ENCODE data around the gene OR5AC2.

Gene OR5AC2

DNA sequence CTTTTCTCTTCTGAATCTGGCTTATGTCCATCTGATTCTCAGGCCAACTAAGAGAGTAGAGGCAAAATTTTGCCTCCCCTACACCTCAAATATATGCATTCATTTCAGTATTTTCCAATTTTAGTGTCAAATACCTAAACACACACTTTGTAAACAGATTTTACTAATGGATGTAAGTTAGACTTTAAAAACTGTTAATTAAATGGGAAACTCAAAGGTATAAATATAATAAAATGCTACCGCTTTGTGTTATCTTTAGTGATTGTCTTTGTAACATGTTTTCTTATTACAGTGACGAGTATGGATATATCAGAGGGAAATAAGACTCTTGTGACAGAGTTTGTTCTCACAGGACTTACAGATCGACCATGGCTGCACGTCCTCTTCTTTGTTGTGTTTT, at the start of gene OR5AC2:
OR5AC2 (plus strand) TSS at position 301 of the 400 bp plus-strand sequence; CDS start at position 301, 0 bp downstream.
- Mint-ChIP-seq H3K4me1 (ENCODE audit: low read depth) (no peaks in the 10 kb centered on the region), H3K4me3 (no peak within 1 kb of the TSS), H3K27me3 (peaks cover 5% of the 10 kb centered on the region), H3K27ac (no peak within 1 kb of the TSS), H3K9me3 (ENCODE audit: low read depth) (no peaks in the 10 kb centered on the region), H3K36me3 (no peaks in the 10 kb centered on the region)

DNA sequence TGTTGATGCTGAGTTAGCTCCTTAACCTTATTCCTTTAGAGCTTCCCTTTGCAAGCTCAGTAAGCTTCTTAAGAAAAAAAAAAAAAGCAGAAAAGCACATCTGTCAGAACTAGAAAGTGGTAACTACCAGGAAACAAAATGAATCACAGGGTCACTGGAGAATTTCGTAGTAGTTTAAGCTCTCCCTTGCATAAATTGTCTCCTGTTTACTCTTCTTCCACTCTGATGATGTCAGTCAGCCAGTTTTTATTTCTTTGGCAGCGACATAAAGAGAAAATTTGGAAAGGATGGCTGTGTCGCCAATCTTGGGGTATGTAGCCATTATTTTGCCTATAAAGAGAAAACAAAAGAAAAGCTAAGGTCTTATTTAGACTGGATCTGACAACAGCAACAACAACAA, 48.7 kb upstream of the OR5AC2 start:
- H3K4me1 Mint-ChIP-seq (ENCODE audit: low read depth), result peaks cover 5% of the 10 kb centered on the region
- no peaks in the 10 kb centered on the region for H3K36me3 Mint-ChIP-seq
- H3K9me3 Mint-ChIP-seq (ENCODE audit: low read depth), result peaks cover 9% of the 10 kb centered on the region
- peaks cover 15% of the 10 kb centered on the region for H3K27me3 Mint-ChIP-seq
- no peak overlapping the region for H3K27ac Mint-ChIP-seq
- no peak overlapping the region for H3K4me3 Mint-ChIP-seq

DNA sequence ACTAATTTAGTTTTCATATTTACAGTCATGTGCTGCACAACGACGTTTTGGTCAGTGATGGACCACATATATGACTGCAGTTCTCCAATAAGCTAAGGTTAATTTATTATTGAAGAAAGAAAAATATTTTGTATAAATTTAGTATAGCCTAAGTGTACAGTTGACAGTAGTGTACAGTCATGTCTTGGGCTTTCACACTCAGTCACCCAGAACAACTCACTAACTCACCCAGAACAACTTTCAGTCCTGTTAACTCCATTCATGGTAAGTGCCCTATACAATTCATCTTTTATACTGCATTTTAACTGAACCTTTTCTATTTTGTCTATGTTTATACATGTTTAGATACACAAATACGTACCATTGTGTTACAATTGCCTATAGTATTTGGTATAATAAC, 48.1 kb upstream of the OR5AC2 start:
- Mint-ChIP-seq H3K27me3 (peaks cover 16% of the 10 kb centered on the region), H3K9me3 (ENCODE audit: low read depth) (peaks cover 9% of the 10 kb centered on the region), H3K4me1 (ENCODE audit: low read depth) (peaks cover 5% of the 10 kb centered on the region), H3K4me3 (no peak overlapping the region), H3K27ac (peak overlapping the region; percentile 86), H3K36me3 (no peaks in the 10 kb centered on the region)

DNA sequence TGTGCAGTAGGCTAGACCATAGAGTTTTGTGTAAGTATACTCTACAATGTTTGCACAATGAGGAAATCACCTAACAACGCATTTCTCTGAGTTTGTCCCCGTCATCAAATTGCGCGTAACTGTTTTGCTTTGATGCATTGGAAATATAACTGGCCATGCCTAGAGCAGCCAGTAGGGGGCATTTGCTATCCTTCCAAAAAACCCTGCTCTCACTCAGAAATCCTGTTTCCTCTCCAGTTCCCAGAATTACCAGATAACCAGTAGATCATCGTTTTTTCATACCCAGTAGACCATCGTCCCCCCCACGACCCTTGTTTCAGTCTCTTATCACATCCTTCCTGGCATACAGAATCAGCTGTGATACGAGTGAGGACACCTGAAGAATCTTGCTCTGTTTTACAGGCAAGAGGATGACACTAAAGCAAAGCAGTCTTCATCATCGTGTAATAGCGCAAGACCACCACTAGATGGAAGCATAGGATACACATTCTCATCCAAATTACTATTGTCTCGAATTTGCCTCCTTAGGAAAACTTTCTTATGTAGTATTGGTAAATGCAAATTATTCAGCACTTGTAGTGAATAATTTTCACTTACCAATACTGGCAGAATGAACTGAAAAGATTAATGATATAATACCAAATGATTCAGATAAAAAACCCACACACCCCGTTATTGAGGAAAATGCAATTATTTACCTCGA, 47.5 kb upstream of the OR5AC2 start:
- Mint-ChIP-seq H3K9me3 (ENCODE audit: low read depth) (peaks cover 9% of the 10 kb centered on the region), H3K36me3 (no peaks in the 10 kb centered on the region), H3K27me3 (peaks cover 13% of the 10 kb centered on the region), H3K27ac (peak overlapping the region; percentile 86), H3K4me1 (ENCODE audit: low read depth) (peaks cover 5% of the 10 kb centered on the region), H3K4me3 (peak overlapping the region; percentile 87)

- Mint-ChIP-seq H3K4me3 (no peak overlapping the region), H3K9me3 (ENCODE audit: low read depth) (peaks cover 9% of the 10 kb centered on the region), H3K4me1 (ENCODE audit: low read depth) (peaks cover 5% of the 10 kb centered on the region), H3K27me3 (peaks cover 15% of the 10 kb centered on the region), H3K36me3 (no peaks in the 10 kb centered on the region), H3K27ac (no peak overlapping the region)
These were observed 45.6 kb upstream of the OR5AC2 start for GRCh38 chr3:98041350-98041749.

DNA sequence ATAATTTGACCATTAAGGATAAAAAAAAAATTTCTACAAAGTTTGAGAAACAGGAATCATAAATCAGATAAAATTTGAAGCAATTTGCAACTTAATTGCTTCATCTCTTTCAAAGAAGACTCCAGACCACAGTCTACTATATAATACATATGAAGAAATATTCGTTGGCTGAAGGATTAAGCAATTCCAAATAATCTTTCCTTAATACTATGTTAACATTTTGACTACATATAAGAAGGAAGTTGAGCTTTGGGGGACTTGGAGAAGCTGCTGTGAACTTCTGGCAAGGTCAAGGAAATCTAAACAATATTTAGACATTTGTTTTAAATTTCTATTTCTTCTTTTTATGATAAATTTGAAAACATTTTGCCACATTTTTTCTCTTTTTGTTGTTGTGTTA, 38.4 kb upstream of the OR5AC2 start:
- Mint-ChIP-seq H3K4me1 (ENCODE audit: low read depth) (no peaks in the 10 kb centered on the region), H3K27me3 (peaks cover 9% of the 10 kb centered on the region), H3K27ac (no peak overlapping the region), H3K4me3 (no peak overlapping the region), H3K9me3 (ENCODE audit: low read depth) (no peaks in the 10 kb centered on the region), H3K36me3 (no peaks in the 10 kb centered on the region)

- Mint-ChIP-seq H3K27ac (no peak overlapping the region), H3K9me3 (ENCODE audit: low read depth) (no peaks in the 10 kb centered on the region), H3K4me1 (ENCODE audit: low read depth) (no peaks in the 10 kb centered on the region), H3K36me3 (no peaks in the 10 kb centered on the region), H3K4me3 (no peak overlapping the region), H3K27me3 (peaks cover 7% of the 10 kb centered on the region)
These were observed 37.7 kb upstream of the OR5AC2 start for GRCh38 chr3:98049271-98049670.

GRCh38 chr3:98056035-98056434, 30.9 kb upstream of the OR5AC2 start:
- Mint-ChIP-seq H3K27me3 (peaks cover 14% of the 10 kb centered on the region), H3K4me1 (ENCODE audit: low read depth) (no peaks in the 10 kb centered on the region), H3K36me3 (no peaks in the 10 kb centered on the region), H3K4me3 (no peak overlapping the region), H3K27ac (no peak overlapping the region), H3K9me3 (ENCODE audit: low read depth) (no peaks in the 10 kb centered on the region)

GRCh38 chr3:98057631-98058030, 29.3 kb upstream of the OR5AC2 start:
- no peak overlapping the region for H3K27ac Mint-ChIP-seq
- H3K4me1 Mint-ChIP-seq (ENCODE audit: low read depth), result no peaks in the 10 kb centered on the region
- no peak overlapping the region for H3K4me3 Mint-ChIP-seq
- H3K27me3 Mint-ChIP-seq, result peaks cover 11% of the 10 kb centered on the region
- no peaks in the 10 kb centered on the region for H3K36me3 Mint-ChIP-seq
- no peaks in the 10 kb centered on the region for H3K9me3 Mint-ChIP-seq (ENCODE audit: low read depth)

DNA sequence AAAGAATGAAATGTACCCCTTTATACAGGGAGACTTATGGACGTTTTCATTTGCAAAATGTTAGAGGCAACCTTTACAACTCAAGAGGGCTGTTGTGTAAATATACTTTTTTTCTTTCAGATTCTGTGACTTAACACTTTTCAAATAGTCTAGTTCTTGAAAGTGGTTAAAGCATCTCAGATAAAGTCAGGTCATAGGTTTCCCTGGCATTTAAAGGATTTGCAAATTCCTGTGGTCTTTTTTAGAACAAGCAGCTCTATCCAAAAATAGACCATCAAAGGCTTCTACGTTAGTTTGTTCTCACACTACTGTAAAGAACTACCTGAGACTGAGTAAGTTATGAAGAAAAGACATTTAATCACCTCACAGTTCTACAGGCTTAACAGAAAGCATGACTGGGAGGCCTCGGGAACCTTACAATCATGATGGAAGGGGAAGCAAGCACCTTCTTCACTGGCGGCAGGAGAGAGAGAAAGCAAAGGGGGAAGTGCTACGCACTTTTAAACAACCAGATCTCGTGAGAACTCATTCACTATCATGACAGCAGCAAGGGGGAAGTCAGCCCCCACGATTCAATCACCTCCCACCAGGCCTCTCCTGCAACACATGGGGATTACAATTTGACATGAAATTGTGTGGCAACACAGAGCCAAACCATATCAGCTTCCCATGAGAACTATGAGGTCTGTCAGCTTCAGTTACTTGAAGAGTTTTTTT, 28.6 kb upstream of the OR5AC2 start:
- no peaks in the 10 kb centered on the region for H3K36me3 Mint-ChIP-seq
- no peak overlapping the region for H3K27ac Mint-ChIP-seq
- H3K9me3 Mint-ChIP-seq (ENCODE audit: low read depth), result no peaks in the 10 kb centered on the region
- peaks cover 11% of the 10 kb centered on the region for H3K27me3 Mint-ChIP-seq
- H3K4me3 Mint-ChIP-seq, result no peak overlapping the region
- H3K4me1 Mint-ChIP-seq (ENCODE audit: low read depth), result no peaks in the 10 kb centered on the region

GRCh38 chr3:98068824-98069223, 18.1 kb upstream of the OR5AC2 start:
- Mint-ChIP-seq H3K4me1 (ENCODE audit: low read depth) (no peaks in the 10 kb centered on the region), H3K27ac (no peak overlapping the region), H3K4me3 (no peak overlapping the region), H3K36me3 (no peaks in the 10 kb centered on the region), H3K27me3 (peaks cover 3% of the 10 kb centered on the region), H3K9me3 (ENCODE audit: low read depth) (no peaks in the 10 kb centered on the region)

- Mint-ChIP-seq H3K4me1 (ENCODE audit: low read depth) (no peaks in the 10 kb centered on the region), H3K27me3 (no peaks in the 10 kb centered on the region), H3K36me3 (no peaks in the 10 kb centered on the region), H3K4me3 (no peak overlapping the region), H3K27ac (no peak overlapping the region), H3K9me3 (ENCODE audit: low read depth) (no peaks in the 10 kb centered on the region)
These were observed 16.1 kb upstream of the OR5AC2 start for GRCh38 chr3:98070840-98071239.

GRCh38 chr3:98073486-98073885, 13.5 kb upstream of the OR5AC2 start:
- no peaks in the 10 kb centered on the region for H3K9me3 Mint-ChIP-seq (ENCODE audit: low read depth)
- H3K36me3 Mint-ChIP-seq, result no peaks in the 10 kb centered on the region
- H3K4me3 Mint-ChIP-seq, result no peak overlapping the region
- H3K27ac Mint-ChIP-seq, result no peak overlapping the region
- no peaks in the 10 kb centered on the region for H3K4me1 Mint-ChIP-seq (ENCODE audit: low read depth)
- H3K27me3 Mint-ChIP-seq, result peaks cover 2% of the 10 kb centered on the region

DNA sequence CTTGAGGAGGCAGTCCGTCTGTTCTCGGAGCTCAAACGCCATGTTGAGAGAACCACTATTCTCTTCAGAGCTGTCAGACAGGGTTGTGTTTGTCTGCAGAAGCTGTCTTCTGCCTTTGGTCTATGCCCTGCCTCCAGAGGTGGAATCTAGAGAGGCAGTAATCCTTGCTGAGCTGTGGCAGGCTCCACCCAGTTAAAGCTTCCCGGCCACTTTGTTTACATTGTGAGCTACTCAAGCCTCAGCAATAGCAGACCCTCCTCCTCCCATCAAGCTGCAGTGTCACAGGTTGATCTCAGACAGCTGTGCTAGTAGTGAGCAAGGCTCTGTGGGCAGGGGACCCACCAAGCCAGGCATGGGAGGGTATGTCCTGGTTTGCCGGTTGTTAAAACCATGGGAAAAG, 8.9 kb downstream of the OR5AC2 start:
- H3K9me3 Mint-ChIP-seq (ENCODE audit: low read depth), result no peaks in the 10 kb centered on the region
- no peaks in the 10 kb centered on the region for H3K4me1 Mint-ChIP-seq (ENCODE audit: low read depth)
- H3K4me3 Mint-ChIP-seq, result no peak overlapping the region
- no peaks in the 10 kb centered on the region for H3K27me3 Mint-ChIP-seq
- no peaks in the 10 kb centered on the region for H3K36me3 Mint-ChIP-seq
- H3K27ac Mint-ChIP-seq, result no peak overlapping the region

- Mint-ChIP-seq H3K4me3 (no peak overlapping the region), H3K36me3 (no peaks in the 10 kb centered on the region), H3K4me1 (ENCODE audit: low read depth) (no peaks in the 10 kb centered on the region), H3K9me3 (ENCODE audit: low read depth) (no peaks in the 10 kb centered on the region), H3K27ac (no peak overlapping the region), H3K27me3 (no peaks in the 10 kb centered on the region)
These were observed 12.9 kb downstream of the OR5AC2 start for GRCh38 chr3:98099848-98100247.

DNA sequence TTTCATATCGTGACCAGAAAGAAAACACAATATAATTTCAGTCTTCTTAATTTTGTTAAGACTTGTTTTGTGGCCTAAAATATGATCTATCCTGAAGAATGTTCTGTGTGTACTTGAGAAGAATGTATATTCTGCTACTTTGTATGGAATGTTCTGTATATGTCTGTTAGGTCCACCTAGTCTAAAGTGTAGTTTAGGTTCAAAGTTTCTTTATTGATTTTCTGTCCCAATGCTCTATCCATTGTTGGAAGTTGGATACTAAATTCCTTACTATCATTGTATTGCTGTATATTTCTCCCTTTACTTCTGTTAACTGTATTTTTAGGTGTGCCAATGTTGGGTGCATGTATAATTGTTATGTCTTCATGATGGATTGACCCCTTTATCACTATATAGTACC, 21.2 kb downstream of the OR5AC2 start:
- no peaks in the 10 kb centered on the region for H3K4me1 Mint-ChIP-seq (ENCODE audit: low read depth)
- no peak overlapping the region for H3K27ac Mint-ChIP-seq
- H3K36me3 Mint-ChIP-seq, result no peaks in the 10 kb centered on the region
- no peaks in the 10 kb centered on the region for H3K9me3 Mint-ChIP-seq (ENCODE audit: low read depth)
- no peak overlapping the region for H3K4me3 Mint-ChIP-seq
- peaks cover 9% of the 10 kb centered on the region for H3K27me3 Mint-ChIP-seq
